A549 (cell line): Measurements from ENCODE around the gene LYPLA2. TPM values are rescaled to one million over a fixed set of nuclear protein-coding genes. Genes with fewer than 3 reads are reported as not detected.

Experiments used
- ATAC-seq, 2 experiments: fragments of 200-7000 bp in 1 of 2; fragments of >200 bp in 1 of 2; cut with Nextera tagmentation in 1 of 2; cut with Tn5 transposase in 1 of 2; 3 replicates each; pipeline versions ENCODE4 v1.8.0 to v1.9.1; 2018 to 2020; ENCODE audit warnings: mild to moderate bottlenecking in 1 of 2, moderate library complexity in 1 of 2
- CTCF ChIA-PET: fragments of 300-600 bp; sonication (Branson Sonifier 250); formaldehyde crosslinking; extraction: SDS; loops from one replicate; lab custom pipeline; 2021; ENCODE audit warnings: antibody characterized with exemption, inconsistent platforms; lab: Yijun Ruan, JAX
- POLR2A ChIA-PET: fragments of 350-600 bp; formaldehyde crosslinking; extraction: SDS; loops from one replicate; lab custom pipeline; 2021; ENCODE audit warnings: antibody characterized with exemption, inconsistent platforms; lab: Yijun Ruan, JAX
- DNase-seq, 2 experiments: peaks; one replicate each; pipeline versions ENCODE4 v3.0.0 to v3.0.0-alpha.2; 2011 to 2016; ENCODE audit warnings: low read depth in 1 of 2, low spot score in 1 of 2
- FAIRE-seq: peaks from 2 replicates; lab custom pipeline; 2011; peaks lifted over from hg19 to GRCh38; lab: Jason Lieb, UNC
- H3K27ac ChIP-seq, 2 experiments: fragments of >200 bp; sonication (Bioruptor Twin); formaldehyde crosslinking; 3 replicates each; pipeline ENCODE4 v1.5.1; 2016 to 2017
- H3K4me1 ChIP-seq: fragments of >200 bp; sonication (Bioruptor Twin); formaldehyde crosslinking; 3 replicates; pipeline ENCODE4 v1.6.1; 2016
- H3K4me2 ChIP-seq: fragments of >200 bp; sonication (Bioruptor Twin); formaldehyde crosslinking; 3 replicates; pipeline ENCODE4 v1.6.1; 2016
- H3K4me3 ChIP-seq: fragments of >200 bp; sonication (Bioruptor Twin); formaldehyde crosslinking; 3 replicates; pipeline ENCODE4 v1.5.1; 2016
- H3K9me3 ChIP-seq: fragments of >200 bp; sonication (Bioruptor Twin); formaldehyde crosslinking; 3 replicates; pipeline ENCODE4 v1.6.1; 2016
- BHLHE40 ChIP-seq: IDR thresholded peaks from 2 replicates; pipeline ENCODE4 v1.6.1; 2012; ENCODE audit warnings: low read depth, low read length, inconsistent platforms
- CBX2 ChIP-seq: fragments of 200-600 bp; sonication (generic); IDR thresholded peaks from 2 replicates; pipeline ENCODE4 v1.6.1; 2016; ENCODE audit warnings: low read depth, mild to moderate bottlenecking, borderline replicate concordance
- CEBPB ChIP-seq, 2 experiments: fragments of >200 bp in 1 of 2; sonication (Bioruptor Twin) in 1 of 2; formaldehyde crosslinking in 1 of 2; IDR thresholded peaks; 2 replicates each; pipeline ENCODE4 v1.6.1; 2012 to 2016
- CHD2 ChIP-seq: fragments of 150-350 bp; IDR thresholded peaks from 2 replicates; pipeline ENCODE4 v1.6.1; 2014; ENCODE audit warnings: low read length; ENCODE audit not compliant: partially characterized antibody
- CHD4 ChIP-seq: fragments of 200-600 bp; sonication (generic); IDR thresholded peaks from 2 replicates; pipeline ENCODE4 v1.6.1; 2016; ENCODE audit warnings: antibody characterized with exemption, mild to moderate bottlenecking, borderline replicate concordance
- E2F6 ChIP-seq: IDR thresholded peaks from 2 replicates; pipeline ENCODE4 v1.6.1; 2012; ENCODE audit warnings: low read depth, borderline replicate concordance
- EP300 ChIP-seq, 2 experiments: fragments of >200 bp; sonication (Bioruptor Twin); formaldehyde crosslinking; IDR thresholded peaks; 2 replicates in 1 of 2; 3 replicates in 1 of 2; pipeline ENCODE4 v1.6.1; 2016 to 2017
- FOSL2 ChIP-seq, 2 experiments: fragments of 450-650 bp in 1 of 2; fragments of >200 bp in 1 of 2; sonication (Bioruptor Twin) in 1 of 2; formaldehyde crosslinking; IDR thresholded peaks; 2 replicates each; pipeline versions ENCODE4 v1.5.0 to v1.6.1; 2016 to 2020; ENCODE audit warnings: mild to moderate bottlenecking in 1 of 2, moderate library complexity in 1 of 2
- GATA3 ChIP-seq: IDR thresholded peaks from 2 replicates; pipeline ENCODE4 v1.6.1; 2012; ENCODE audit warnings: borderline replicate concordance
- HOXB13 ChIP-seq: fragments of 250-450 bp; sonication (Bioruptor Pico); IDR thresholded peaks from 2 replicates; pipeline ENCODE4 v1.5.0; 2020; ENCODE audit warnings: low read depth, mild to moderate bottlenecking, moderate library complexity
- HOXB5 ChIP-seq: fragments of 250-450 bp; sonication (Bioruptor Pico); IDR thresholded peaks from 2 replicates; pipeline ENCODE4 v1.5.0; 2020; ENCODE audit warnings: mild to moderate bottlenecking, moderate library complexity
- JUNB ChIP-seq: fragments of >200 bp; sonication (Bioruptor Twin); formaldehyde crosslinking; IDR thresholded peaks from 2 replicates; pipeline ENCODE4 v1.6.1; 2016
- KDM1A ChIP-seq: fragments of 200-600 bp; sonication (generic); IDR thresholded peaks from 2 replicates; pipeline ENCODE4 v1.6.1; 2016; ENCODE audit warnings: low read depth, mild to moderate bottlenecking
- KDM5A ChIP-seq: fragments of 200-600 bp; sonication (generic); IDR thresholded peaks from 2 replicates; pipeline ENCODE4 v1.6.1; 2016; ENCODE audit warnings: antibody characterized with exemption, mild to moderate bottlenecking
- MAX ChIP-seq: IDR thresholded peaks from 2 replicates; pipeline ENCODE4 v1.6.1; 2012
- MAZ ChIP-seq: fragments of 150-350 bp; IDR thresholded peaks from 2 replicates; pipeline ENCODE4 v1.6.1; 2014; ENCODE audit warnings: antibody characterized with exemption, low read depth, low read length, borderline replicate concordance
- NPAS2 ChIP-seq: fragments of 250-450 bp; sonication (Bioruptor Pico); IDR thresholded peaks from 2 replicates; pipeline ENCODE4 v1.8.0; 2022; ENCODE audit warnings: mild to moderate bottlenecking, moderate library complexity, borderline replicate concordance
- NR3C1 ChIP-seq: fragments of >200 bp; sonication (Bioruptor Twin); formaldehyde crosslinking; IDR thresholded peaks from 3 replicates; pipeline ENCODE4 v1.6.1; 2017
- POLR2A ChIP-seq: IDR thresholded peaks from 2 replicates; pipeline ENCODE4 v1.6.1; 2012; ENCODE audit warnings: mild to moderate bottlenecking, low read length
- POLR2AphosphoS2 ChIP-seq: conservative IDR thresholded peaks from 2 replicates; pipeline ENCODE4 v1.6.1; 2012; ENCODE audit warnings: low read length, improper control_type of control experiment, inconsistent platforms
- RAD21 ChIP-seq, 2 experiments: fragments of >200 bp in 1 of 2; sonication (Bioruptor Twin) in 1 of 2; formaldehyde crosslinking in 1 of 2; IDR thresholded peaks in 1 of 2; conservative IDR thresholded peaks in 1 of 2; 2 replicates in 1 of 2; 3 replicates in 1 of 2; pipeline ENCODE4 v1.6.1; 2012 to 2018; ENCODE audit warnings: inconsistent platforms in 1 of 2
- RARB ChIP-seq: fragments of 250-450 bp; sonication (Bioruptor Pico); IDR thresholded peaks from 2 replicates; pipeline ENCODE4 v1.8.0; 2021; ENCODE audit warnings: mild to moderate bottlenecking, moderate library complexity
- RCOR1 ChIP-seq: fragments of 150-350 bp; IDR thresholded peaks from 2 replicates; pipeline ENCODE4 v1.6.1; 2014; ENCODE audit warnings: antibody characterized with exemption, low read length, low read depth
- RFX5 ChIP-seq: fragments of 450-650 bp; IDR thresholded peaks from 2 replicates; pipeline ENCODE4 v1.7.1; 2014; ENCODE audit warnings: antibody characterized with exemption, mild to moderate bottlenecking, moderate library complexity
- SREBF2 ChIP-seq: fragments of 450-650 bp; IDR thresholded peaks from 2 replicates; pipeline ENCODE4 v1.6.1; 2014; ENCODE audit warnings: mild to moderate bottlenecking, moderate library complexity
- TP53 ChIP-seq: fragments of 250-450 bp; sonication (Bioruptor Pico); IDR thresholded peaks from 2 replicates; pipeline ENCODE4 v1.5.0; 2021; ENCODE audit warnings: mild to moderate bottlenecking, moderate library complexity
- ZFP36 ChIP-seq: fragments of 450-650 bp; IDR thresholded peaks from 2 replicates; pipeline ENCODE4 v1.6.1; 2014; ENCODE audit warnings: borderline replicate concordance; ENCODE audit not compliant: partially characterized antibody
- WGBS: methylation state at CpG from one replicate; pipeline ENCODE4 v1.1.6; 2017; ENCODE audit errors: missing lambda C conversion rate; 5-methylcytosine and 5-hydroxymethylcytosine counted together
- polyA plus RNA-seq, 4 experiments: library from polyadenylated mRNA; depleted of rRNA in 3 of 4; stranded (reverse); fragments of >200 nt; fragmentation: RNase III in 1 of 4; extraction: RNeasy Plus Mini Kit Qiagen cat#74134 plus additional on column Dnase treatment in 1 of 4; gene quantifications; 2 replicates in 3 of 4; 3 replicates in 1 of 4; pipeline ENCODE4 v1.2.3, GENCODE V29; 2011 to 2017
- TF ChIP-seq, protein P1 (sequence below): fragments of >200 bp; sonication (Bioruptor Twin); formaldehyde crosslinking; IDR thresholded peaks from 3 replicates; pipeline ENCODE4 v1.6.1; 2016
- TF ChIP-seq, protein P2 (sequence below): fragments of 450-650 bp; IDR thresholded peaks from 2 replicates; pipeline ENCODE4 v1.6.1; 2014; ENCODE audit warnings: antibody characterized with exemption

LYPLA2 gene
- polyA plus RNA-seq, 2 of the 4 experiments (the other 2 are of a cell fraction) = 17.8 to 49.2 TPM

DNA sequence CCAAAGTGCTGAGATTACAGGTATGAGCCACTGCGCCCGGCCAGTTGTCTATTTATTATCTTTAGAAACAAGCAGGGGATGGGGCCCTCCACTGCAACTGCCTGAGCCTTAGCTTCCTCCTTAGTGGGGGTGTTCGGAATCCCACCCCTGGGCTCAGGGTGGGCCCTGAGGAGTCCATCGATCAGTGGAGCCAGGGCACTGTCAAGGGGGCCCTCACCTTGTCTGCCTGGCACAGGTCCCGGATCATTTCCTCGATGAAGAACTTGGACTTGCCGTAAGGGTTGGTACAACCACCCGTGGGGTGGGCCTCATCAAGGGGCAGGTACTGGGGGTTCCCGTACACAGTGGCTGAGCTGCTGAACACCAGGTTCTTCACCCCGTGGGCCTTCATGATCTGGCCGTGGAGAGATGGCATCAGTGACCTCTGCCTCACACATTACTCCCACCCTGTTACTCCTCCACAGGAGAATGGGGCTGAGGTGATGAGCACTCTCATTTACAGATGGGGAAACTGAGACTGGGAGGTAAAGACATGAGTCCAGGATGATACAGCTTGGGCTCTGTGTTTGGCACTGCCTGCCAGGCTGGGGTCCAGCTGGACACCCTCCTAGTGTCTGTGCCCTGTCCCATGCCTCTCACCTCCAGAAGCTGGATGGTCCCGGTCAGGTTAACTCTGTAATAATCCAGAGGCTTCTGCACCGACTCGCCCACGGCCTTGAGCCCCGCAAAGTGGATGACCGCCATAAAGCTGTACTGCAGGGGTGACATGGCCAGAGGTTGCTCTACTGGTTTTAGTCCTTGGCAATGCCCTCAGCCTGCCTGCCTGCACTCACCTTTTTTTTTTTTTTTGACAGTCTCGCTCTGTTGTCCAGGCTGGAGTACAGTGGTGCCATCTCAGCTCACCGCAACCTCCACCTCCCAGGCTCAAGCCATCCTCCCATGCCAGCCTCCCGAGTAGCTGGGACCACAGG is 6.8 kb downstream of the LYPLA2 start:
- no peaks in the 10 kb centered on the region for H3K9me3 ChIP-seq
- DNase-seq (no peak), ATAC-seq (no peak), FAIRE-seq (no peak)
- 94% methylated on average over 15 of the region's 20 CpGs for WGBS
- no peak overlapping the region for H3K4me2 ChIP-seq
- H3K4me3 ChIP-seq = no peak overlapping the region
- H3K4me1 ChIP-seq = peaks cover 25% of the 10 kb centered on the region
- H3K27ac ChIP-seq = peak overlapping the region in 1 of 2 experiments; percentile 99; a peak in 1 of 6 replicates
- TF ChIP-seq MAZ (no peak), TP53 (CRISPR knock-in tag) (no peak), POLR2AphosphoS2 (no peak), FOSL2 (IDR thresholded peaks at IDR 0.05) (no peak), FOSL2 (CRISPR knock-in tag; IDR thresholded peaks at IDR 0.05) (no peak), E2F6 (no peak), CBX2 (no peak), BHLHE40 (no peak), KDM1A (no peak), CHD2 (no peak), CHD4 (no peak), ZFP36 (no peak), POLR2A (no peak), RAD21 (conservative IDR thresholded peaks at IDR 0.05 in 1 of 2, IDR thresholded peaks at IDR 0.05 in 1 of 2) (no peak)
- TF ChIP-seq, protein P1, sequence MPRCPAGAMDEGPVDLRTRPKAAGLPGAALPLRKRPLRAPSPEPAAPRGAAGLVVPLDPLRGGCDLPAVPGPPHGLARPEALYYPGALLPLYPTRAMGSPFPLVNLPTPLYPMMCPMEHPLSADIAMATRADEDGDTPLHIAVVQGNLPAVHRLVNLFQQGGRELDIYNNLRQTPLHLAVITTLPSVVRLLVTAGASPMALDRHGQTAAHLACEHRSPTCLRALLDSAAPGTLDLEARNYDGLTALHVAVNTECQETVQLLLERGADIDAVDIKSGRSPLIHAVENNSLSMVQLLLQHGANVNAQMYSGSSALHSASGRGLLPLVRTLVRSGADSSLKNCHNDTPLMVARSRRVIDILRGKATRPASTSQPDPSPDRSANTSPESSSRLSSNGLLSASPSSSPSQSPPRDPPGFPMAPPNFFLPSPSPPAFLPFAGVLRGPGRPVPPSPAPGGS = no peak
- TF ChIP-seq, protein P2, sequence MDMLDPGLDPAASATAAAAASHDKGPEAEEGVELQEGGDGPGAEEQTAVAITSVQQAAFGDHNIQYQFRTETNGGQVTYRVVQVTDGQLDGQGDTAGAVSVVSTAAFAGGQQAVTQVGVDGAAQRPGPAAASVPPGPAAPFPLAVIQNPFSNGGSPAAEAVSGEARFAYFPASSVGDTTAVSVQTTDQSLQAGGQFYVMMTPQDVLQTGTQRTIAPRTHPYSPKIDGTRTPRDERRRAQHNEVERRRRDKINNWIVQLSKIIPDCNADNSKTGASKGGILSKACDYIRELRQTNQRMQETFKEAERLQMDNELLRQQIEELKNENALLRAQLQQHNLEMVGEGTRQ = no peak
- POLR2A ChIA-PET = interaction anchor here (1.0 kb wide), 1 partner anchor 20 kb away, joined by 3 read pairs; the partner anchor contains the start of gene PITHD1
- CTCF ChIA-PET = interaction anchor here (0.6 to 3.3 kb wide), 9 partner anchors 8 to 594 kb away, joined by 3 to 19 read pairs (median 5); no protein-coding TSS in a partner anchor

DNA sequence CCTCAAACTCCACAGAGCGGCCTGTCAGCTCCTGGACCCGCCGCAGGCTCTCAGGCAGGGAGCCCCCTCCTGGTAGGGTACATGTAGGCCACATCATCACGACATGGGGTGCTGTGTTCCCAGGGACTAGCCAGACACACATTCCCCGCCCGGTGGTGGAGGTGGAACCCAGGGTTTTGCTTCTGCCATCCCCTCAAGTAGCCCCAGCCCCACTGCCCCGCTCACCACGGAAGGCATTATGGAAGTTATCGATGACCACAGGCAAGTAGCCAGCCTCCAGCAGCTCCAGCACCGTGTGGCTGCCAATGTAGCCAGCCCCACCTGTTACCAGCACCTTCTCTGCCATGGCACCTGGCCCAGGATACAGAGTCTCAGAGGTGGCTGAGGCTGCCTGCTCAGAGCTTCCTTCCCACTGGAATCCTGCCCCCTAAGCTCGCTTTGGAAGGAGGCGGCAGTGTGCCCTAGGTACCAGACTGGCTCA is 7.8 kb downstream of the LYPLA2 start:
- 91% methylated on average over 4 of the region's 12 CpGs for WGBS
- peak in 1 of 2 experiments; percentile 31 for DNase-seq
- Histone ChIP-seq H3K9me3 (no peaks in the 10 kb centered on the region), H3K4me2 (peak overlapping the region; percentile 89), H3K4me1 (peaks cover 16% of the 10 kb centered on the region), H3K4me3 (peak overlapping the region; percentile 72; the same call in 2 of the 3 replicates), H3K27ac (peak overlapping the region; percentile 89 to 99)
- TF ChIP-seq RFX5 = no peak
- TF ChIP-seq RARB (CRISPR knock-in tag) = no peak
- TF ChIP-seq NPAS2 (CRISPR knock-in tag) = no peak
- no peak for TF ChIP-seq JUNB
- TF ChIP-seq RCOR1 = no peak
- TF ChIP-seq HOXB5 (CRISPR knock-in tag) = no peak
- no peak for TF ChIP-seq KDM5A
- TF ChIP-seq EP300 (IDR thresholded peaks at IDR 0.05) = no peak
- TF ChIP-seq HOXB13 (CRISPR knock-in tag) = no peak
- TF ChIP-seq CEBPB (IDR thresholded peaks at IDR 0.05) = no peak
- no peak for TF ChIP-seq TP53 (CRISPR knock-in tag)
- TF ChIP-seq MAX = no peak
- TF ChIP-seq NR3C1 = no peak
- TF ChIP-seq SREBF2 = no peak
- TF ChIP-seq GATA3 = no peak
- no peak for FAIRE-seq
- no peak for ATAC-seq
- CTCF ChIA-PET = interaction anchor here (0.6 to 3.3 kb wide), 7 partner anchors 11 to 257 kb away, joined by 3 to 19 read pairs (median 5); no protein-coding TSS in a partner anchor
- POLR2A ChIA-PET = interaction anchor here (4.2 kb wide), 1 partner anchor 8 kb away, joined by 19 read pairs; the partner anchor contains the start of gene LYPLA2
